Measurements from ENCODE around the gene ENDOD1.
"Not testable (repeated sequence)": the region's sequence is repeated elsewhere in the genome, so short reads cannot be mapped to it uniquely, and the experiment has no call there.

ENDOD1 gene

DNA sequence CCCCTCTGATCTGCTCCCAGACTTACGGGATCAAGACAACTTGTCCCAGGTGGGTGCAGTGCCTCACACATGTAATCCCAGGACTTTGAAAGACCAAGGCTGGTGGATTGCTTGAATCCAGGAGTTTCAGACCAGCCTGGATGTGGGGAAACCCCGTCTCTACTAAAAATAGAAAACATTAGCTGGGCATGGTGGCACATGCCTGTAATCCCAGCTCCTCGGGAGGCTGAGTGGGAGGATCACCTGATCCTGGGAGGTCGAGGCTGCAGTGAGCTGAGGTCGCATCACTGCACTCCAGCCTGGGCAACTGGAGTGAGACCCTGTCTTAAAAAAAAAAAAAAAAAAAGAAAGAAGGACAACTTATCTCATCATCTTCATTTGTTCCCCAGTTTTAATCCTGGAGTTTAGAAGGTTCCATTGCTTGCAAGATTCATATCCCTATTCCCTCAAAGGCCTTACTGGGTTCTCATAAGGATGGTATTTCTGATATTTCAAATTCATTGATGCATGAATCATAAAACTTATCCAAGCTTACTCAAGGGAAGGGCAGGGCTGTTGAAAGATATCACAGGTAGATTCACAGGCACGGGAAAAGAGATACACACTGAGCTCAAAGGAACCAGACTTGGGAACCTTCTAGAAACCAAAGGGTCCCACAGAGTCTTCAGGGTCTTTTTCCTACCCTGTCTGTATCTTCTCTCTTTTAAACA is 14.6 kb downstream of the ENDOD1 start:
- no peak for DNase-seq (ENCODE audit: low spot score)

DNA sequence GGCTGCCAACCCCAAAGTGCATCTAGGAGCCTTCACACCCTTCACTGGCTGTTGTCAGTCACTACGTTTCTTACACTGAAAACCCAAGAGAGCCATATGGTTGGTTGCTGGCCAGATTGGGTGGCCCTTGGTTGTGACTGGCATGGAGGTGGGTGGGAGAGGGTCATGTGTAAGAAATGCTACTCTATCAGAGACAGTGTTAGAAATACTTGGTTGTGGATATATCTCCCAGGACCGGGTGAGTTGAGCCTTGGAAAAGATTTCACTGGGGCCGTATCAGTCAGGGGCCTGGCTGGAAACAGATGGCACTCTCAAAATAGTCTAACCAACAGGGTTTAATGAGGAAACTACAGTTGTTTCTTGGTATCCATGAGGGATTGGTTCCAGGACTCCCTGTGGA is 15.2 kb downstream of the ENDOD1 start:
- no peak for DNase-seq (ENCODE audit: low spot score)

DNA sequence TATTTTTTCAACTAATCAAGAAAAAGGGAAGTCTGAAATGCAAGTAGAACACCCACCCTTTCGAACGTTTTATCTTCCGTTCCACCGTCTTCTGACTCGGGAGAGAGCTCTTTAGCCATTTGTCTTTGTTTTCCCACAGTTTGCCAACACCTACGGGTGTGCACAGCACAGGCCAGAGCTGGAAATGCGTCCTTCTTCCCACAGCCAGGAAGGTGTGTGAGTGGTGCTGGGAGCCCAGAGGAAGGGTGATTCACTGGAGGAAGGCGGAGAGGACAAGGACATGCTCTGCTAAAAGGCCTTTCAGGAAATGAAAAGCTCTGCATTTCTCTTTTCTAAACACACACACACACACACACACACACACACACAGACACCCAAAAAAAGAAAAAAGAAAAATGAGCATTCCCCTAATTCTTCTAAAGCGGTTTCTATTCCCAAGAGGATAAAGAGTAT is 18.5 kb downstream of the ENDOD1 start:
- no peak for DNase-seq (ENCODE audit: low spot score)

DNA sequence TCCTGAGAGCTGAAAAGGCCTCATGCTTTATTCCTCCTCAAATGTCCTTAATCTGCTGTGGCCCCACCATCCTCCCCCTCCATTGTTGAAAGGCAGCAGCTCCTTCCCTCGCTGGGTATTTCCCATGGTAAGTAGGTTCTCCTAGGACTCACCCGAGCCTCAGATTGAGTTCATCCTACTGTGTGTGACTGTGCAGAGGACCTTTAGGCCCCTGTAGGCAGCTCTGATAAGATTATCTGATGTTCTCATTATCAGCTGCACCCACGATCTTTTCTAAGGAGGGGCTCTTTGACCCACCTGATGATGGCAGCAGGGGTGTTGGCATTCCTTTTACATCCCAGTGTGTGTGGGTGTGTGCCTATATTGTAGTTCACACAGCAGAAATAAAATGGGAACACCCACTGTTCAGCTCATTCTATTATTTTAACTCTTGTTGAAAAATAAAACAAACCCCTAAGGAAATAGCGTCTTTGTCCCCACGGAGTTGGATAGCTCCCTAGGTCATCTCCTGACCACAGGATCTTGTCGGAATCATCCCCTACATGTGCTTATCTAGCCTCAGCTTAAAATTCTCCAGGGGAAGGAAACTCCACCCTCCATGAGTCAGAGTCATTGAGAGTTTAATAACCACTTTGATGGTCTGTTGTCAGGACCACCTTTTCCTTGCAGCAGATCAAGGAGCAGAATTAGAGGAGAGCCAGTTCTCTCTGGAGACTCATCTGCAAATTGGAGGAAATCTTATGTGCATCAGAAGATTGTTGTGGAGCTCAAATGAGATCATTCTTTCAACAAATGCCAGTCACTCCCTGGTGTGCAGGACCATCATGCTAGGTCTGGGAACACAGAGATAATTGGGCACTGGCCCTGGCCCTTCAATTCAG is 19.3 kb downstream of the ENDOD1 start:
- no peak for DNase-seq (ENCODE audit: low spot score)

DNA sequence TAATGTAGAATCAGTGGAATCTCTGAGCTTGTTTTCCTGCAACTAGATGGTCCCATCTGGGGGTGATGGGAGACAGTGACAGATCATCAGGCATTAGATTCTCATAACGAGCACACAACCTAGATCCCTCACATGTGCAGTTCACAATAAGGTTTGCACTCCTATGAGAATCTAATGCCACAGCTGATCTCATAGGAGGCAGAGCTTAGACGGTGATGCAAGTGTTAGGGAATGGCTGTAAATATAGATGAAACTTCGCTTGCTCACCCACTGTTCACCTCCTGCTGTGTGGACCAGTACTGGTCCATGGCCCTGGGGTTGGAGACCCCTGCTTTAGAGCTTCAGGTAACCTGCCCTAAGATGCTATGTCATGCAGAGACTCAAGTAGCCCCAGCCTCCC is 21.8 kb downstream of the ENDOD1 start:
- not testable (repeated sequence) for DNase-seq (ENCODE audit: low spot score)

DNA sequence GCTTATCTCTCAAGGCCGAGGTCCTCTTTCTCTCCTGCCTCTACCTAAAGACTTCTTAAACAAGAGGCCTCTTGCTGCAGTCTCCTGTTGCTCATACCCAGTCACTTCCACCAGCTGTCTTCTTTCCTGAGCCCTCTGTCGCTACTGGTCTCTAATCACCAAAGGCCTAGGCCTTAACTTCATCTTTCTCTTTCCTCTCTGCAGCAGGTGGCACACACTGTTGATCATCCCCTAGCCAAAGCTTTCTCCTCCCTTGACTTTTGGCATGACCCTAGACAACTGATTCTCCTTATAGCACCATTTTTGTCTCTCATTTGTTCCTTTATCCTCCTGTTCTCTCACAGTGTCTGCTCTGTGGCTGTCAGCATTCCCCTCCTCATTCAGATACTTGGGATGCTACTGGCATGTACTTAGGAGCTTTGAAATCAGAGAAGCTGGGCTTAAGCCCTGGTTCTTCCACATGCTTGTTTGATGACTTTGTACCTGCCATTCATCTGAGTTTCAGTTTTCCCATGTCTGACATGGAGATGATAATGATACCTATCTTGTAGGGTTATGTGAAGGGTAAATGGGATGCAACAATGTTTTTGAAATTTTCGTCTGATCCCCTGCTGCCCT is 22.4 kb downstream of the ENDOD1 start:
- no peak for DNase-seq (ENCODE audit: low spot score)

DNA sequence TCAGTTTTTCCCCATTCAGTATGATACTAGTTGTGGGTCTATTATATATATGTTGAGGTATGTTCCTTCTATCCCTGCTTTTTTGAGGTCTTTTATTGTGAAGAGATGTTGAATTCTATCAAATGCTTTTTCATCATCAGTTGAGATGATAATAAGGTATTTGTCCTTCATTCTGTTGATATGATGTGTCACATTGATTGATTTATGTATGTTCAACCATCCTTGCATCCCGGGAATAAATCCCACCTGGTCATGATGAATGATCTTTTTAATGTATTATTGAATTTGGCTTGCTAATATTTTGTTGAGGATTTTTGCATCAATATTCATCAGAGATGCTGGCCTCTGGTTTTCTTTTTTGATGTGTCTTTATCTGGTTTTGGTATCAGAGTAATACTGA is 26.0 kb downstream of the ENDOD1 start:
- DNase-seq (ENCODE audit: low spot score), result no peak

DNA sequence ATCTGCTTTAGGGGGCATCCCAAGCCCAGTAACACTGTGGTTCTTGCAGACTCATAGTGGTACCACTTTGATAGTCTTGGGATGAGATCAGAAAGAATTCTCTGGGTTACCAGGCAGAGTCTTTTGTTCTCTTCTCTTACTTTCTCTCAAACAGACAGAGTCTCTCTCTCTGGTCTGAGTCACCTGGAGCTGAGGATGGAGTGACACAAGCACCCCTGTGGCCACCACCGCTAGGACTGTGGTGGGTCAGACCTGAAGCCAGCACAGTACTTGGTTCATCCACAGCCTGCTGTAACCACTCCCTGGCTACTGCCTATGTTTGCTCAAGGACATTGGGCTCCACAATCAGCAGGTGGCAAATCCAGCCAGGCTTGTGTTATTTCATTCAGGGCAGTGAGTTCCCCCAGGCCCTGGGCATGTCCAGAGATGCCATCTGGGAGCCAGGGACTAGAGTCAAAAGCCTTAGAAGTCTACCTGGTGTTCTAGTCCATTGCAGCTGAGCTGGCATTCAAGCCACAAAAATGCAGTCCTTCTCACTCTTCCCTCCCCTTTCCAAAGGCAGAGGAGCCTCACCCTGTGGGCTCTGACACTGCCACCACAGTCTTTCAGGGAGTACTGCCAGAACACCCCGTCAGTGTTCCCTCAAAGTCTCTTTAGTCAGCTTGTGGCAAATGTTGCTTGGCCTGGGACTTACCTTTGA is 29.9 kb downstream of the ENDOD1 start:
- no peak for DNase-seq (ENCODE audit: low spot score)

DNA sequence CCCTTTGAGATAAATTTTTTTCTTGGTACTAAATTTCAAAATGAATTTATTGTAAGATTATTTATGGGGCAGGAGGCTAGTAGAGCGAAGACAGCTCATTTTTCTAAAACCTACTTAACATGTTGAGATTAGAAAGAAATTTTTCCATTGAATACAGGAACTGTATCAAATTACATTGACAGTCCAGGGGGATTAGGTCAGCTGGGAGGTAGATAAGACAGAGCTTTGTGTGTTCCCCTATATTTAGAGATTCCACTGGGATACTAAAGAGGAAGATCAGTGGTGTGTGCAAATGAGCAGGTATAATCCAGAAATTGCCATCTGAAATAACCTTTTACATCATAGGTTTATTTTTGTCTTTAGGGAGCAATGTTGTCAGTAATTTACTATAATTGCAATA is 32.1 kb downstream of the ENDOD1 start:
- DNase-seq (ENCODE audit: low spot score), result no peak

DNA sequence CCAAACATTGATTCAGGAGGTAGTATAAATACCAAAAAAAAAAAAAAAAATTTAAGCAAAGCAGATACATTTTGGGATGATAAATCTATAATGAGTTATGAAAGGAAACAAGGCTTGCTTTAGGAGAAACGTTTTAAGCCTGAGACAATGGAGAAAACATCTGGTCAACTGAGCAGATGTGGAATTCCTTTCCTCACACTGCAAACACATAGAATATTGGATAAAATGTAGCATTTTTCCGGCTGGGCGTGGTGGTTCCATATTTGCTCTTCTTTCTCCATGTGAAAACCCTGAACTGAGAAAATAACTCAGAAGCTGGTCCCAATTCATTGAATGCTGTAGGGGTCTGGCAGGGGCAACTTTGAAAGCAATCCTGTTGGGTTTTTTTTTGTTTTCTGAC is 33.9 kb downstream of the ENDOD1 start:
- DNase-seq (ENCODE audit: low spot score), result no peak

DNA sequence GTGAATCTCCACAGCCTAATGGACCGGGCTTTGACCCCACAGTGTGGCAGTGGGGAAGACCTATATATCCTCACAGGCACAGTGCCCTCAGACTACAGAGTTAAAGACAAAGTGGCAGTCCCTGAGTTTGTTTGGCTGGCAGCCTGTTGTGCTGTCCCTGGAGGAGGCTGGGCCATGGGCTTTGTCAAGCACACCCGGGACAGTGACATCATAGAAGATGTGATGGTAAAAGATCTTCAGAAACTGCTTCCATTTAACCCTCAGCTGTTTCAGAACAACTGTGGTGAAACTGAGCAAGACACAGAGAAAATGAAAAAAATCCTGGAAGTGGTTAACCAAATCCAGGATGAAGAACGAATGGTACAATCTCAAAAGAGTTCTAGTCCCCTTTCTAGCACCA is 39.0 kb downstream of the ENDOD1 start:
- DNase-seq (ENCODE audit: low spot score), result no peak

DNA sequence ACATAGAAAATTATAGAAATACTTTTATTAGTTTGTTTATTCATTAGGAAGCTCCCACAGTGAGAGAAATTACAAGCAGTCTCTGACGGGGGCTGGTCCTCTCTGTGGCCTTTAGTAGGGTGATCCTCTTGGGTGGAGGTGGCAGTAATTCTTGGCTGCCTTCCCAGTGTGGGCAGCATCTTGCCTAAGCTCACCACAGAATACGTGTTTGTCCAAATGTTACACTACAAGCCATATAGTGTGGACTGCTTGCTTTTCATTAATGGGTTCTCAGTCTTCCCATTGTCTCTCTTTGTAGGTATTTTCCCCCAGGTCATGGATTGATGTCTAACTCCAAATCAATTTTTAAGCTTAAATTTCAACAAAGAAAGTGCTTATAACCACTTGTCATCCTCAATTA is 43.3 kb downstream of the ENDOD1 start:
- DNase-seq (ENCODE audit: low spot score), result no peak

DNA sequence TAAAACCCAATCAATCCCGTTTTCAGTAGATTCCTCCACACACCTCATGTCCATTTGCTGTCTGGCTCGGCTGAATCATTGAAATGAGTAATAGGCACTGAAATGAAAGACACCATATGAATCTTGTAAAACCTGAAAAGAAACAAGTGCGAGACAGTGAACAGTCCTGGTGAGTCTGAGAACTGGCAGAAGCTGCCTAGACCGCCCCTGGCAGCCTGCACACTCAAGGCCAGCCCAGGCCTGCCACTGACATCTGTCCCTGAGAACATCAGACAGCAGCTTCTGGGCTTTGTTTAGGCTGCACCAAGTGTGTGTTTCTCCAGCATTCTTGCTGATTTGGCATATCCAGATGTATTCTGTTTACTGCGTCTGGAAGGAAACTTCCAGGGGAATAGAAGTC is 44.8 kb downstream of the ENDOD1 start:
- no peak for DNase-seq (ENCODE audit: low spot score)

DNA sequence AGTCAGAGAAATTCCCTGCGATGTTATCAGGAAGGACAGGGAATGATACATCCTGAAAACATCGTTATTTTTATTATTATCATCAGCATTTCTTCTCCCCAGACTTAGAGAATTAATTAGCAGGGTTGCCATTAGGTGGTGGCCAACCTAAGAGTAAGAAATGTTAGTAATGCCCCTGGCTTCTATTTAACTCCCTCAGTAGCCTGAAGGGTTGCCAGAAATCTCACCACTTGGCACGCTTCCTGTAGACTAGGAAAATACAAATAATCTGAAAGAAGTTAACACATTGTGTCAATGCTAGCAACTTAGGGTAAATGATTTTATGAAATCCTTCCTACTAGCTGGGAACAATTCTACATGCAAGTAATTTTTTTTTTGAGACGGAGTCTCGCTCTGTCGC is 45.5 kb downstream of the ENDOD1 start:
- DNase-seq (ENCODE audit: low spot score), result no peak

DNA sequence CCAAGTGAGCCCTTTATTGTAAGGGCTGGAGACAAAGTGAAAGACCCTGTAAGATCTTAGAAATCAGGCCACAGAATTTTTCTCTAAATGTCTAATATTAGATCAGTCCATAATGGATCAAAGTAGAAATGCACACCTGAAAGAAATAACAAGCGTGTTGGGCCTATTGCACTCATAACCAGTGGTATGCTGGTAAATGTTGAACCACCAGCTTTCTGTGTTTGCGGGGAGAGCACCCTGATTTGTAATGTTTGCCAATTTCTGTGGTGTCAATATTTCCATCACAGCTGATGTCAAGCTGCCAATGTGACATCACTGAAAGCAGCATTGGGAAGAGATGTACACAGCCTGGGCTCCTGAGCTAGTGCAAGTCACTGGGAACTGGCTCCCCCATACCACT is 46.2 kb downstream of the ENDOD1 start:
- DNase-seq (ENCODE audit: low spot score), result no peak

DNA sequence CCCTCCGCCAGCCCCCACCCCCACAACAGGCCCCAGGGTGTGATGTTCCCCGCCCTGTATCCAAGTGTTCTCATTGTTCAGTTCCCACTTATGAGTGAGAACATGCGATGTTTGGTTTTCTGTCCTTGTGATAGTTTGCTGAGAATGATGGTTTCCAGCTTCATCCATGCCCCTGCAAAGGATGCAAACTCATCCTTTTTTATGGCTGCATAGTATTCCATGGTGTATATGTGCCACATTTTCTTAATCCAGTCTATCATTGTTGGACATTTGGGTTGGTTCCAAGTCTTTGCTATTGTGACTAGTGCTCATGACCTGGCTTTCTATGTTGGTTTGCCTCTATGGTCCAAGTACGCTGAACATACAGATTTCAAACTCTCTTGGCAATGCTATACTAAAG is 47.1 kb downstream of the ENDOD1 start:
- DNase-seq (ENCODE audit: low spot score), result not testable (repeated sequence)

DNA sequence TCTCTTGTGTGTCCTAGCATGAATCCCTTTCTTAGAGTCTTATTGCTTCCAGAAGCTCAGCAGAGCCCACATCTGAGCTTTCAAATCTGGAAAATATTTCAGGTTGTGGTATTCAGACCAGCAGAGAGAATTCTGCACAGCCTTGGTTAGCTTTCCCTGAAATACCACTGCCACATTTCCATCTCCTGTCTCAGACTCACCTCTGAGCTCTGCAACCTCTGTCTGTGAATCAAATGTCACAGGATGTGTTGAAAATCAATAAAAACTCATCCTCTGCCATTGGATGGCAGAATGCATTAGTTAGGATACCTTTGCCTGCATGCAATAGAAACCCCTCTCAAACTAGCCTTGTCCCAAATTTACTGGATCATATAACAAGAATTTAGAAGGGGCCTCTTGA is 47.7 kb downstream of the ENDOD1 start:
- DNase-seq (ENCODE audit: low spot score), result no peak

DNA sequence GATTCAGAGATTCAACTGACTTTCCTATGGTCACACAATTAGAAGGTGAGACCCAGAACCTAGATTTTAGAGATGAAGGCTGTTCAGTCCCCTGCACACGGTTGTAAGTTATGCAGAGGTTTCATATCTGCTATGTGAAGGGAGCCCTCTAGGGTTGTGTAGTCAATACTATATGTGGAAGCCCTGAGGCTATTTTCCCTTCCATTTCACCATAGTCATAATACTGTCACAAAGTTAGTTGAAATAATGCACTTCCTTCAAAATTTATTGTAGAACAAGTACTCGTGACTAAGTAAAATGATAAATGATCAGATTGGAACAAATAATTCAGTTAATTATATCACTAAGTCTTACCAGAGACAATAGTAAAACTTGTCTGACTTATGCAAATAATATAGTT is 48.8 kb downstream of the ENDOD1 start:
- DNase-seq (ENCODE audit: low spot score), result no peak

DNA sequence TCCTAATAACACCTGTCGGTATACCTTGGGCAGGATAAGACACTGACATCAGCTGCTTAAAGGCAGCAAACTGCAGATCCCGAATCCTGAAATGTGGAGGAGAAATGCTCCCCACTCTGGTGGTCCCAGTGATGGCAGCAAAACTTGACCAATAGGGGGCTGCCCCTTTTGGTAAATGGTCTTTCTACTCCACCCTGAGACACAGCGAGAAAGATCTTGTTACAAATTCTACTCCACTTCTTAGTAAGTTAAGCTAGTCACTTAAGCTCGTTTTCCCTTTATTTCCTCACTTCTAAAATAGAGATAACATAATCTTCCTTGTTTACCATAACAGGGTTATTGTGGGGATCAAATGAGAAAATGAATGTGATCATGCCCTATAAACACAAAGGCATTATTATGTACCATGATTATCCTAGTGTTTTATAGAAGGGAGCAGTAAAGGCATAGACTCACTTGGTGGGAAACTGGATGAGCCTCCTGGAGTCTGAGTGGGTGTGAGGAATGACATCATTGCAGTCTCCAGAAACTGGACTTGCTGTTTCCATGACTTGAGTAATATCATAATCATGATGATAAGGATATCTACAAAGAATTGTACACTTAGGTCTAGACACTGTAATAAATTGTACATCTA is 50.9 kb downstream of the ENDOD1 start:
- no peak for DNase-seq (ENCODE audit: low spot score)

DNA sequence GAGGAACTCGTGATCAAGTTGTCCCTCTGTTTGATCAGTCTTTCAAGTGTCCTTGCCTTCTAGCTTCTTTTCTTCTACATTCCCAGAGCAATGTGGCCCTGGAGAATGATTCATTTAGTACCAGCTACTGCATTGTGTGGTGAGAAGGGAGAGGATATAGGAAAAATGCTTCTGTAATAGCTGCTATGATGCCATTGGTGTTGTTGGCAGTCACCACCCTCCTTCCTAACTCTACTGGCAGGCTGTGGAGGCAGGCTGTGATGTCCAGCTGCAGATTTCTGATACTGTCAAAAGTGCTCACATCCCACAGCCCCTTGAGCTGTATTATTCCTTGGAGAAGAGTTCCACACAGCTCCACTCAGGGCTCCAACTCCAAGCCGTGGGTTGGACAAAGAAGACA is 52.8 kb downstream of the ENDOD1 start:
- no peak for DNase-seq (ENCODE audit: low spot score)

DNA sequence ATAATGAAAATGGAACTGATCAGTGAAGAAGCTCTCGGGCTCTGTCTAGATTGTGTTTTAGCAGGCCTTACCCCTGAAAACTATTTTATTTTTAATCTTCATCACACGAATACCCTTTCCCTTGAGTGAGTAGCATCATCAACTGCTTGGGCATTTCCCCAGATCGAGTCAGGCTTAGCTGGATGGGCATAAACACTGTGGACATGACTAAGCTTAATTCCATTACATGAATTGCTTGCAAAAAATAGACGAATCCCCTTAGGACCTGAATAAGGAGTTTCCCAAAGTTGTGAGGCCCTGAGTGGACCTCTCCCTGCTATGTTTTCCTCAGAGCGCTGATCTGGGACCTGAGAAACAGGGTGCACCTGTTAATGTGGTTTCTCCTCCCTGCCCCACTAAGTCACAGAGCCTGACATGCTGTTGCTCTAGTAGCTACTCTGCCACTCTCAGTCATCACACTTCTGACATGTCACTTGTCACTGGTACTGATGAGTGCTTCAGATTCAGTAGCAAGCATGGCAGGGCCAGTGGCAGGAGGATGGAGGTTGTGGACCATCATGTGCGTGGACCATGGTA is 53.5 kb downstream of the ENDOD1 start:
- no peak for DNase-seq (ENCODE audit: low spot score)
